K562 (cell line): ENCODE data around the gene CAPZA3. TPM values are rescaled to one million over a fixed set of nuclear protein-coding genes. Genes with fewer than 3 reads are reported as not detected.

Experiments
- ATAC-seq: fragments of 200-7000 bp; cut with Tn5 transposase; 3 replicates; pipeline ENCODE4 v1.9.1; 2020; ENCODE audit warnings: moderate library complexity
- BruUV-seq: library from RNA; stranded (reverse); fragments of 400-500 nt; replicated peaks from 2 replicates; lab custom pipeline; 2021; lab: Mats Ljungman, UMichigan
- CTCF ChIA-PET: fragments of 300-600 bp; formaldehyde crosslinking; extraction: SDS; loops from one replicate; lab custom pipeline; 2021; ENCODE audit warnings: low intra/inter-chr PET ratio; lab: Yijun Ruan, JAX
- POLR2A ChIA-PET: fragments of 300-600, 350-650 bp; sonication (Branson Sonifier 250); formaldehyde crosslinking; extraction: SDS; loops from one replicate; lab custom pipeline; 2021; ENCODE audit warnings: antibody characterized with exemption, inconsistent platforms; lab: Yijun Ruan, JAX
- DNase-seq, 4 experiments: peaks; one replicate each; pipeline versions ENCODE4 v3.0.0 to v3.0.0-alpha.2; 2011 to 2018; ENCODE audit warnings: low spot score in 3 of 4, mixed read lengths in 3 of 4; ENCODE audit errors: extremely low read depth in 1 of 4
- FAIRE-seq: peaks from 2 replicates; lab custom pipeline; 2011; peaks lifted over from hg19 to GRCh38; lab: Jason Lieb, UNC
- H2AFZ ChIP-seq: 2 replicates; pipeline ENCODE4 v1.6.0; 2011; ENCODE audit warnings: low read depth, low read length, control low read depth, inconsistent platforms
- H3K27ac ChIP-seq: fragments of 200-600 bp; 3 replicates; pipeline ENCODE4 v1.8.0; 2011; ENCODE audit warnings: low read depth, mild to moderate bottlenecking, control low read depth, inconsistent platforms, low read length, moderate library complexity, mixed read lengths; ENCODE audit errors: extremely low read depth
- H3K27me3 ChIP-seq, 2 experiments: fragments of 300-600 bp in 1 of 2; 2 replicates in 1 of 2; 3 replicates in 1 of 2; pipeline versions ENCODE4 v1.6.0 to v1.8.0; 2011; ENCODE audit warnings: inconsistent platforms in 2 of 2, low read length in 2 of 2, mild to moderate bottlenecking in 1 of 2, mixed read lengths in 1 of 2, moderate library complexity in 1 of 2; ENCODE audit not compliant: control insufficient read depth in 2 of 2, insufficient read depth in 2 of 2
- H3K36me3 ChIP-seq: fragments of 300-600 bp; 3 replicates; pipeline ENCODE4 v1.8.0; 2011; ENCODE audit warnings: mild to moderate bottlenecking, low read length, inconsistent platforms; ENCODE audit not compliant: control insufficient read depth, insufficient read depth
- H3K4me1 ChIP-seq, 2 experiments: fragments of 200-600 bp in 1 of 2; replicated peaks in 1 of 2; 2 replicates in 1 of 2; 3 replicates in 1 of 2; pipeline versions ENCODE4 v1.5.1 to v1.8.0; 2011; ENCODE audit warnings: inconsistent platforms in 2 of 2, low read length in 2 of 2, mild to moderate bottlenecking in 1 of 2, mixed read lengths in 1 of 2, moderate library complexity in 1 of 2; ENCODE audit not compliant: control insufficient read depth in 2 of 2, insufficient read depth in 2 of 2
- H3K4me2 ChIP-seq: 2 replicates; pipeline ENCODE4 v1.6.1; 2011; ENCODE audit warnings: low read length, control low read depth, inconsistent platforms, mixed read lengths; ENCODE audit not compliant: insufficient read depth
- H3K4me3 ChIP-seq: fragments of 200-600 bp; sonication (generic), shearing (Covaris generic); 2 replicates; pipeline ENCODE4 v1.5.1; 2016; ENCODE audit warnings: control low read depth, inconsistent platforms
- H3K79me2 ChIP-seq: fragments of 200-600 bp; 3 replicates; pipeline ENCODE4 v1.8.0; 2011; ENCODE audit warnings: low read length, inconsistent platforms; ENCODE audit not compliant: control insufficient read depth, insufficient read depth
- H3K9ac ChIP-seq, 2 experiments: 2 replicates each; pipeline versions ENCODE4 v1.6.0 to v1.6.1; 2011; ENCODE audit warnings: low read depth in 2 of 2, low read length in 2 of 2, control low read depth in 1 of 2, inconsistent platforms in 1 of 2, mild to moderate bottlenecking in 1 of 2, mixed read lengths in 1 of 2; ENCODE audit not compliant: insufficient read depth in 1 of 2
- H3K9me1 ChIP-seq: one replicate; pipeline ENCODE4 v1.6.0; 2011; ENCODE audit warnings: inconsistent platforms, mild to moderate bottlenecking, low read length, moderate library complexity; ENCODE audit not compliant: control insufficient read depth, insufficient read depth
- H3K9me3 ChIP-seq: replicated peaks from 2 replicates; pipeline ENCODE4 v1.5.1; 2011; ENCODE audit warnings: low read depth, low read length, inconsistent platforms; ENCODE audit not compliant: control insufficient read depth, insufficient read depth
- H4K20me1 ChIP-seq: replicated peaks from 2 replicates; pipeline ENCODE4 v1.6.1; 2011; ENCODE audit warnings: low read length, inconsistent platforms, mixed read lengths; ENCODE audit not compliant: control insufficient read depth, insufficient read depth
- BCL6 ChIP-seq: fragments of 250-450 bp; sonication (Bioruptor Pico); IDR thresholded peaks from 2 replicates; pipeline ENCODE4 v1.4.0; 2020
- CREB3 ChIP-seq: fragments of 450-650 bp; conservative IDR thresholded peaks from 2 replicates; pipeline ENCODE4 v1.6.1; 2016; ENCODE audit warnings: missing genetic modification characterization, low read depth, mild to moderate bottlenecking, missing compliant biosample characterization, moderate library complexity
- CREB3L1 ChIP-seq: fragments of 450-650 bp; IDR thresholded peaks from 2 replicates; pipeline ENCODE4 v1.6.1; 2014; ENCODE audit warnings: low read depth, mild to moderate bottlenecking, moderate library complexity, borderline replicate concordance
- ESRRA ChIP-seq: fragments of 450-650 bp; IDR thresholded peaks from 2 replicates; pipeline ENCODE4 v1.6.1; 2014; ENCODE audit warnings: low read depth, mild to moderate bottlenecking, moderate library complexity, borderline replicate concordance
- GABPA ChIP-seq: fragments of 200-800 bp; sonication (Bioruptor generic); conservative IDR thresholded peaks from 2 replicates; pipeline ENCODE4 v1.6.1; 2016; ENCODE audit warnings: low read depth, missing genetic modification characterization, missing compliant biosample characterization
- GMEB1 ChIP-seq: fragments of 250-450 bp; sonication (Bioruptor Pico); IDR thresholded peaks from 2 replicates; pipeline ENCODE4 v1.4.0; 2020; ENCODE audit warnings: mild to moderate bottlenecking
- KLF10 ChIP-seq: fragments of 250-450 bp; sonication (Bioruptor Pico); IDR thresholded peaks from 2 replicates; pipeline ENCODE4 v1.6.1; 2021; ENCODE audit warnings: matching md5 sums
- MBD2 ChIP-seq: sonication (generic); IDR thresholded peaks from 2 replicates; pipeline ENCODE4 v1.6.1; 2016; ENCODE audit warnings: low read depth, borderline replicate concordance
- SFPQ ChIP-seq: fragments of 200-400 bp; formaldehyde crosslinking; IDR thresholded peaks from 2 replicates; pipeline ENCODE4 v1.6.1; 2017; ENCODE audit warnings: mild to moderate bottlenecking, low read depth, low read length, moderate library complexity
- TCF15 ChIP-seq: fragments of 250-450 bp; sonication (Bioruptor Pico); IDR thresholded peaks from 2 replicates; pipeline ENCODE4 v1.8.0; 2022; ENCODE audit warnings: moderate library complexity, mild to moderate bottlenecking, inconsistent platforms
- TRIM24 ChIP-seq, 2 experiments: fragments of 450-650 bp; IDR thresholded peaks; 2 replicates each; pipeline ENCODE4 v1.6.1; 2016
- ZBTB7A ChIP-seq: IDR thresholded peaks from 2 replicates; pipeline ENCODE4 v1.6.1; 2011; ENCODE audit warnings: low read depth, mild to moderate bottlenecking, low read length, moderate library complexity, borderline replicate concordance; ENCODE audit not compliant: control insufficient read depth
- WGBS: fragments of 100-300 bp; shearing (Covaris generic); methylation state at CpG from one replicate; pipeline ENCODE4 v1.1.6; 2016; ENCODE audit warnings: low coverage, mixed read lengths; ENCODE audit not compliant: insufficient coverage; ENCODE audit errors: missing lambda C conversion rate; 5-methylcytosine and 5-hydroxymethylcytosine counted together
- in situ Hi-C: fragments of 300-500 bp; cut with MboI; formaldehyde crosslinking; loops from 4 replicates; pipeline ENCODE4 v1.15.0; 2018; ENCODE audit warnings: inconsistent platforms, mixed read lengths
- intact Hi-C: fragments of 100-400 bp; cut with micrococcal nuclease; formaldehyde crosslinking; loops from 2 replicates; pipeline ENCODE4 v1.14.2; 2022
- polyA plus RNA-seq, 8 experiments: library from polyadenylated mRNA; depleted of rRNA in 4 of 8; stranded (reverse) in 5 of 8; unstranded in 3 of 8; fragments of >200 nt; fragmentation: Nextera tagmentation in 2 of 8; fragmentation: Illumina TruSeq in 1 of 8; extraction: Ambion mirVana in 2 of 8; extraction: Trizol in 1 of 8; gene quantifications; 2 replicates each; pipeline versions ENCODE4 v1.2.1 to v1.2.3, GENCODE V29; 2011 to 2014; ENCODE audit warnings: inconsistent platforms in 1 of 8, missing spikeins in 1 of 8
- total RNA-seq, 7 experiments: library from RNA; depleted of rRNA in 6 of 7; stranded (reverse); fragments of >200 nt in 6 of 7; fragmentation: Illumina TruSeq in 2 of 7; extraction: Trizol in 2 of 7; gene quantifications; 2 replicates each; pipeline versions ENCODE4 v1.2.1 to v1.2.3, GENCODE V29; 2011 to 2021; ENCODE audit warnings: low replicate concordance in 1 of 7

CAPZA3 gene
- total and polyA plus RNA-seq, 9 of the 15 experiments (the other 6 are each of a cell fraction or from before 2014, with no cell fraction given): not detected

GRCh38 chr12:18703911-18704310, 34.0 kb upstream of the CAPZA3 start:
- H3K4me1 ChIP-seq: no peaks in the 10 kb centered on the region
- ChIA-PET CTCF (no interaction called here), POLR2A (no interaction called here)
- 13% methylated on average over 2 of the region's 2 CpGs for WGBS
- no peak for ATAC-seq
- no peak for TF ChIP-seq CREB3L1
- no peak for TF ChIP-seq SFPQ
- no peak for TF ChIP-seq ESRRA
- no peak for TF ChIP-seq TRIM24 (IDR thresholded peaks at IDR 0.05)
- TF ChIP-seq GABPA (tag): no peak
- no peak for TF ChIP-seq CREB3 (tag)
- no peak for TF ChIP-seq BCL6 (CRISPR knock-in tag)
- TF ChIP-seq TCF15: no peak
- TF ChIP-seq GMEB1: no peak
- no peak for TF ChIP-seq ZBTB7A
- no peak for TF ChIP-seq MBD2
- TF ChIP-seq KLF10 (CRISPR knock-in tag): no peak
- H4K20me1 ChIP-seq: no peaks in the 10 kb centered on the region
- no peaks in the 10 kb centered on the region; the same call in none of the 2 replicates for H3K9me3 ChIP-seq
- no TSS peak for BruUV-seq
- in situ Hi-C loops: no loop called here
- no peak overlapping the region for H2AFZ ChIP-seq
- no peak overlapping the region for H3K4me3 ChIP-seq
- no peak for FAIRE-seq
- H3K4me2 ChIP-seq: no peak overlapping the region
- no peaks in the 10 kb centered on the region for H3K79me2 ChIP-seq
- intact Hi-C loops: no loop called here
- H3K9me1 ChIP-seq: no peaks in the 10 kb centered on the region
- no peaks in the 10 kb centered on the region for H3K27me3 ChIP-seq
- no peak overlapping the region for H3K9ac ChIP-seq
- no peak for DNase-seq
- H3K27ac ChIP-seq: no peak overlapping the region
- H3K36me3 ChIP-seq: no peaks in the 10 kb centered on the region
